Liver (tissue), 9 donors: ENCODE measurements around the gene DUSP16. TPM values are rescaled to one million over a fixed set of nuclear protein-coding genes. Genes with fewer than 3 reads are reported as not detected.

Experiments used
- DNase-seq: peaks from one replicate; pipeline ENCODE4 v3.0.0-alpha.2; 2017; ENCODE audit warnings: low spot score
- H3K27ac ChIP-seq, 2 donors: one replicate each; pipeline ENCODE4 v1.7.0; 2013; ENCODE audit warnings: inconsistent platforms in 2 of 2, low read length in 2 of 2, control low read depth in 1 of 2, low read depth in 1 of 2, mild to moderate bottlenecking in 1 of 2
- H3K27me3 ChIP-seq, 4 donors: one replicate each; pipeline versions ENCODE4 v1.6.1 to v1.7.0; 2013; ENCODE audit warnings: low read length in 3 of 4, inconsistent platforms in 1 of 4, mild to moderate bottlenecking in 1 of 4, moderate library complexity in 1 of 4; ENCODE audit not compliant: control insufficient read depth in 4 of 4, insufficient read depth in 4 of 4
- H3K36me3 ChIP-seq, 4 donors: one replicate each; pipeline versions ENCODE4 v1.6.1 to v1.7.0; 2013; ENCODE audit warnings: low read length in 3 of 4, mild to moderate bottlenecking in 3 of 4, low read depth in 1 of 4, moderate library complexity in 1 of 4; ENCODE audit not compliant: control insufficient read depth in 4 of 4, insufficient read depth in 3 of 4
- H3K4me1 ChIP-seq, 4 donors: one replicate each; pipeline versions ENCODE4 v1.6.1 to v1.7.0; 2013; ENCODE audit warnings: low read length in 3 of 4, mild to moderate bottlenecking in 3 of 4, moderate library complexity in 1 of 4; ENCODE audit not compliant: control insufficient read depth in 4 of 4, insufficient read depth in 4 of 4
- H3K4me3 ChIP-seq, 3 donors: one replicate each; pipeline versions ENCODE4 v1.6.1 to v1.7.0; 2013; ENCODE audit warnings: low read length in 3 of 3, control low read depth in 1 of 3, low read depth in 1 of 3, mild to moderate bottlenecking in 1 of 3
- H3K9ac ChIP-seq, 2 donors: one replicate each; pipeline ENCODE4 v1.7.0; 2013; ENCODE audit warnings: low read length in 2 of 2, mild to moderate bottlenecking in 2 of 2, moderate library complexity in 2 of 2, control low read depth in 1 of 2, low read depth in 1 of 2
- H3K9me3 ChIP-seq, 4 donors: one replicate each; pipeline versions ENCODE4 v1.6.1 to v1.7.0; 2013; ENCODE audit warnings: low read length in 3 of 4; ENCODE audit not compliant: control insufficient read depth in 4 of 4
- ATF3 ChIP-seq: IDR thresholded peaks from 2 replicates; pipeline ENCODE4 v1.6.1; 2016; ENCODE audit warnings: antibody characterized with exemption
- GABPA ChIP-seq, 2 donors: IDR thresholded peaks in 1 of 2; conservative IDR thresholded peaks in 1 of 2; 2 replicates each; pipeline ENCODE4 v1.6.1; 2016; ENCODE audit warnings: antibody characterized with exemption in 2 of 2, mild to moderate bottlenecking in 1 of 2, moderate library complexity in 1 of 2
- JUND ChIP-seq, 2 donors: IDR thresholded peaks; 2 replicates each; pipeline ENCODE4 v1.6.1; 2016; ENCODE audit warnings: antibody characterized with exemption in 2 of 2
- MAX ChIP-seq: IDR thresholded peaks from 2 replicates; pipeline ENCODE4 v1.6.1; 2016; ENCODE audit warnings: antibody characterized with exemption
- TAF1 ChIP-seq: conservative IDR thresholded peaks from 2 replicates; pipeline ENCODE4 v1.6.1; 2016; ENCODE audit warnings: antibody characterized with exemption, mild to moderate bottlenecking
- WGBS: extraction: QIAGEN DNeasy Blood & Tissue Kit; methylation state at CpG from one replicate; pipeline ENCODE4 v1.1.7; 2013; 5-methylcytosine and 5-hydroxymethylcytosine counted together
- polyA plus RNA-seq, 2 donors: library from polyadenylated mRNA; stranded (reverse) in 1 of 2; unstranded in 1 of 2; fragments of 200-250 nt in 1 of 2; fragments of >200 nt in 1 of 2; fragmentation: Nextera tagmentation in 1 of 2; extraction: Ambion mirVana in 1 of 2; gene quantifications; one replicate each; pipeline versions ENCODE4 v1.2.1 to v1.2.3, GENCODE V29; 2013 to 2015
- total RNA-seq, 2 donors: library from RNA; depleted of rRNA; stranded (reverse); fragments of >200 nt; gene quantifications; one replicate each; pipeline ENCODE4 v1.2.3, GENCODE V29; 2014
- donor health status: healthy.
- donor health status: healthy.
- donor health status: healthy.
- donor health status: healthy.
- donor health status: healthy.

The DUSP16 gene
- total and polyA plus RNA-seq, 4 donors = 7.8 to 56.4 (median 19.1) TPM

- H3K4me1 ChIP-seq = no peaks in the 10 kb centered on the region
- 96% methylated on average over 2 of the region's 2 CpGs for WGBS
- no peak for DNase-seq
- no peak overlapping the region for H3K9ac ChIP-seq
- no peaks in the 10 kb centered on the region for H3K36me3 ChIP-seq
- H3K4me3 ChIP-seq = no peak overlapping the region
- no peaks in the 10 kb centered on the region for H3K27me3 ChIP-seq
- no peak overlapping the region for H3K27ac ChIP-seq
- no peaks in the 10 kb centered on the region for H3K9me3 ChIP-seq
- no peak for TF ChIP-seq TAF1
- TF ChIP-seq ATF3 = no peak
- no peak for TF ChIP-seq MAX
- no peak for TF ChIP-seq GABPA (IDR thresholded peaks at IDR 0.05 in 1 of 2, conservative IDR thresholded peaks at IDR 0.05 in 1 of 2)
- TF ChIP-seq JUND (IDR thresholded peaks at IDR 0.05) = no peak
These were observed 137.7 kb downstream of the DUSP16 start for GRCh38 chr12:12425001-12425400.

Other genes with a start within 250 kb of the DUSP16 start
- 1 to 10 TPM; 2.1 to 2.3 TPM for gene MANSC1, start 212.6 kb downstream of the DUSP16 start, total RNA-seq
- gene MANSC1, start 212.6 kb downstream of the DUSP16 start, polyA plus RNA-seq = 1 to 10 TPM; 7.2 to 7.8 TPM
- gene BORCS5, start 205.8 kb downstream of the DUSP16 start, total RNA-seq = 10 to 100 TPM in 1 of 2 donors, 1 to 10 TPM in 1; 8.9 to 11.4 TPM
- 1 to 10 TPM; 4.5 to 7.3 TPM for gene BORCS5, start 205.8 kb downstream of the DUSP16 start, polyA plus RNA-seq
- 10 to 100 TPM; 16.1 to 27.4 TPM for gene CREBL2, start 49.0 kb upstream of the DUSP16 start, total RNA-seq
- 10 to 100 TPM; 14.6 to 21.8 TPM for gene CREBL2, start 49.0 kb upstream of the DUSP16 start, polyA plus RNA-seq
- gene GPR19, start 133.3 kb upstream of the DUSP16 start, total RNA-seq = under 1 TPM in 1 of 2 donors, not detected in 1; 0.89 TPM
- gene GPR19, start 133.3 kb upstream of the DUSP16 start, polyA plus RNA-seq = under 1 TPM in 1 of 2 donors, not detected in 1; 0.08 TPM
- 10 to 100 TPM; 24.7 to 67.5 TPM for gene CDKN1B, start 154.5 kb upstream of the DUSP16 start, total RNA-seq
- 10 to 100 TPM in 1 of 2 donors, 1 to 10 TPM in 1; 7.8 to 20.3 TPM for gene CDKN1B, start 154.5 kb upstream of the DUSP16 start, polyA plus RNA-seq
- 1 to 10 TPM; 2.9 to 5.1 TPM for gene APOLD1, start 222.8 kb upstream of the DUSP16 start, total RNA-seq
- gene APOLD1, start 222.8 kb upstream of the DUSP16 start, polyA plus RNA-seq = 1 to 10 TPM; 1.4 to 2.2 TPM